C1 segment of cervical spinal cord (tissue), 14 donors: ENCODE data around the gene BOLA1.
"Not testable (repeated sequence)": the region's sequence is repeated elsewhere in the genome, so short reads cannot be mapped to it uniquely, and the experiment has no call there.

ENCODE experiments used
- DNase-seq, 14 donors: peaks; one replicate each; lab custom pipeline; 2025; lab: John Stamatoyannopoulos, UW

Gene BOLA1

DNA sequence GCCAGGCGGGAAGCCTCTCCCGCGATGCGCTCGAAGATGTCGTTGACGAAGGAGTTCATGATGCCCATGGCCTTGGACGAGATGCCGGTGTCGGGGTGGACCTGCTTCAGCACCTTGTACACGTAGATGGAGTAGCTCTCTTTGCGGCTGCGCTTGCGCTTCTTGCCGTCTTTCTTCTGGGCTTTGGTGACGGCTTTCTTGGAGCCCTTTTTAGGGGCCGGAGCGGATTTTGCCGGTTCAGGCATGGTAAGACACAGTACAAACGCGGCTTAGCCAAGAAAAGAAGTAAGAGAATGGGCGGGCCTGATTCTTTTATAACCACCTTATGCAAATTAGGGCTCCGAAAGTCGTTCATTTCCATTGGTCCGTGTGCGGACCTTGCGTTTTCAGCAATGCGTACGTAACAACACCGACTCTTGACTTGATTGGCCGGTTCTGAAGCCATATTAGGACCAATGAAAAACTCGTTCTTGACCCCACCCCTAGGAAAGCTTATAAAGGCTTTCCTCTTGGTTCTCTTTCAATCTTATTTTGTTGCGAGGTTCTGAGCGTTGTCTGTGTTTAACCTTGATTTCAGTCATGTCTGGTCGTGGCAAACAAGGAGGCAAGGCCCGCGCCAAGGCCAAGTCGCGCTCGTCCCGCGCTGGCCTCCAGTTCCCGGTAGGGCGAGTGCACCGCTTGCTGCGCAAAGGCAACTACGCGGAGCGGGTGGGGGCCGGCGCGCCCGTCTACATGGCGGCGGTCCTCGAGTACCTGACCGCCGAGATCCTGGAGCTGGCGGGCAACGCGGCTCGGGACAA lies 12.8 kb upstream of the BOLA1 start:
- peak; percentile 61 to 99 (median 88) for DNase-seq

DNA sequence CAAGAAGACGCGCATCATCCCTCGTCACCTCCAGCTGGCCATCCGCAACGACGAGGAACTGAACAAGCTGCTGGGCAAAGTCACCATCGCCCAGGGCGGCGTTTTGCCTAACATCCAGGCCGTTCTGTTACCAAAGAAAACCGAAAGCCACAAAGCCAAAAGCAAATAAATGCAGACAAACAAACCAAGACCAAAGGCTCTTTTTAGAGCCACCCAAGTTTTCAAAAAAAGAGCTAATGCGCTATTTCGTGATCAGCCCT lies 12.2 kb upstream of the BOLA1 start:
- not testable (repeated sequence) for DNase-seq

GRCh38 chr1:149887456-149888246 lies 11.7 kb upstream of the BOLA1 start:
- DNase-seq, result peak; percentile 17 to 98 (median 84)

DNA sequence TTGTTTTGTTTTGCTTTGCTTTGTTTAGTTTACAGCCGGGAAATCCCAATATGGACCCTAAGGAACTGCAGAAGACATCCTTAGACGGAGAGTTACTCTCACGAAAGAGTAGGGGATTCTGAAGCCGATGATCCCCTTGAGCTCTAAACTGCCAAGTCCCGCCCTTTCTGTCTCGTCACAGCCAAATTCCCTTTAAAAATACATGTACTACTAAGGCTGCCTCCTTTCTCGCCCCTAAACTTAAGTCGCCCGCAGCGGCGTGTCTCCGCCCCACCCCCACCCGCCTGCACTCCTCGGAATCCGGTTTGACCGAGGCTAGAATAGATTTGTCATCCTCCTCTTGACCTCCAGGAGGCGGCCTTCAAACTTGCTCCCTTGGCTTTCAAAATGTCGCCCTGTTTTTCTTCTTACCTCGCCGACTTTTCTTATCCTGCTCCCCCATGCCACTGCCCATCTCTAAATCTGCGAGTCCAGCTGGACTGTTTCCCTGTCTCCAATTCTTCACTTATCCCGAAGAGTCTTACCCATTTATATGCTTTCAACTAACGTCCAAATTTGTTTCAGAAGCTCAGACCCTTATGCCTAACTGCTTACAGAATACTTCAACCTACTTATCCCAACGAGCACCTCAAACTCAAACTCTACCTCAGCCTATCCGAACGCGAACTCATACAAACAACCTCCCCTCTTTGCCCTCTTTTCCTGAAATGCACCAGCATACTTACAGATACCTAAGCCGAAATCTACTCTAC lies 10.9 kb upstream of the BOLA1 start:
- peak in 13 of 14 donors; percentile 6 to 90 (median 75) for DNase-seq

DNA sequence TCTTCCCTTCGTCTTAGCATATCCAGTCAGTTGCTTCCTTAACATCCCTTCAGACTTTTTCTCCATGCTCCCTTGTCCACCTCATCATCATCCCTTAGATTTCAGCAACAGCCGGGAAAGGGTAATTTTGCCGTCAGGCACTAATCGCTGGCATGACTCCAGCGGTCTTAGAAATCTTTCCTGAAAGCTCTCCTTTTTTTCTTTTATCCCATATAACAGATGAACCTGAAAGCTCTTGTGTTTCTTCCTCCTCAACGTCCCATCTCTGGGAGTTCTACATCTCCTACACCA lies 10.4 kb upstream of the BOLA1 start:
- DNase-seq, result peak in 2 of 14 donors; percentile 11 to 47

DNA sequence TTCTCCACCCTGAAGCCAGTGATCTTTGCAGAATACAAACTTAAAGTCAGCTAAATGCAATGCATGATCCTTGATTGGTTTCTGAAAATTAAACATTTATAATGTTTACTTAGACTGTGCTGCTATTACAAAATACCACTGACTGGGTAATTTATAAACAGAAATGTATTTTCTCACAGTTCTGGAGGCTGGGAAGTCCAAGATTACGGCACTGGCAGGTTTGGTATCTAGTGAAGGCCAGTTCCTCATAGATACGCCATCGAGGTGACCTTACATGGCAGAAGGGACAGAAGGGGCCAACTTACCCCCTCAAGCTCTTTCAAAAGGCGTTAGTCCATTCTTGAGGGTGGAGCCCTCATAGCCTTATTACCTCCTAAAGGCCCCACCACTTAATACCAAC lies 2.8 kb upstream of the BOLA1 start:
- no peak for DNase-seq

- DNase-seq, result no peak
These were observed 4.6 kb downstream of the BOLA1 start for GRCh38 chr1:149903836-149904491.

GRCh38 chr1:149906570-149907075 lies 7.3 kb downstream of the BOLA1 start:
- no peak for DNase-seq

GRCh38 chr1:149914545-149914944 lies 15.2 kb downstream of the BOLA1 start:
- no peak for DNase-seq

DNA sequence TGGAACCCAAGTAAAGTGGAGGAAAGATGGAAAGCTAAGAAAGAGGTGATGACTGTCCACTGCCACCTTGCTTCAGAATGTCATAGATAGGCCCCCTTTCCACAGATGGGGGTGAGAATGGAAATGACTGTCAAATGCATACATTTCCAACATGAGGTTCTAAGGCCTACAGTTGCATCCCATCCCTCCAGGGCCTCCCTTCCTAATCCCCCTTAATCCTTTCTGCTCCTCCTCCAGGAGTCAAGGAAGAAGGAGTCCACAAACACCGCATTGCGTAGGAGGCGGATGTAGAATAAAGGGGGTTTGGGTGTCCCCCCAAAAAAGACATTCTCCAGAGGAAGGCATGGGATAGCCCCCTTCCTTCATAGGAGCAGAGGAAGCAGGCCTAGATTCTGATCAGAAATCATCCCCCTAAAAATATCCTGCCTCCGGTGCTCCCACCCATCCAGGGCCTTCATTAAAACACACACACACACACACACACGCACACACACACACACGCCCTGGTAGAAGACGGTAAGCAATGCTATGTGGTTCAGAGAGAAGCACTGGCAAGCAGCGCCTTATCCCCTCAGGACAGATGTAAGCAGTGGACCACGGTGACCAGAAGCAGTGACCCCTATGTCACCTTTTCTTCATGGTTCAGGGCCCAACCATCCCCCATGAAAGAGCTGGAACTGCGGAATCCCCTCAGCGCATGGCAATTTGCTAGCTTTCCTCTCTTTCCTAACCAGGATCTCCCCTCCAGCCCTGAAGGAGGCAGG lies 16.2 kb downstream of the BOLA1 start:
- DNase-seq, result no peak

- DNase-seq, result no peak
These were observed 17.0 kb downstream of the BOLA1 start for GRCh38 chr1:149916193-149916897.

GRCh38 chr1:149916898-149917252 lies 17.5 kb downstream of the BOLA1 start:
- DNase-seq, result peak in 1 of 14 donors; percentile 16

GRCh38 chr1:149917571-149918144 lies 18.3 kb downstream of the BOLA1 start, which contains the start of gene SV2A:
SV2A (minus strand) TSS chr1:149917844; CDS start chr1:149913840, 4,004 bp downstream.
- peak in 12 of 14 donors; percentile 7 to 88 (median 40) for DNase-seq

DNA sequence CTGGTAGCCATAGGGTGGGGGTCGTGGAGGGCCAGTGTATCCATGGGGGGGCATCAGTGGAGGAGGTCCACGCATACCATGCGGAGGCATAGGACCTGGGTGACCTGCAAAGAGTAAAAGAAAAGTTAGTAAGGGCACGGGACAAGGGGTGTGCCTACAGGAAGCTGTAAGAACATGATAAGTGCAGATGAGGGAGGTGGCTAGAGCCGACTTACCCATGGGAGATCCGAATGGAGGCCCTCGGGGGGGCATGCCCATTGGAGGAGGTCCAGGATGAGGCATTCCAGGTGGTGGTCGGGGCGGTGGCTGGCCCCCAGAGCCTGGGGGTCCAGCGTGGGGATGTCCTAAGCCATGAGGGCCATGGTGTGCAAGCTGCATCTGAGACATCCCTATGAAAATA lies 24.3 kb downstream of the BOLA1 start:
- no peak for DNase-seq

DNA sequence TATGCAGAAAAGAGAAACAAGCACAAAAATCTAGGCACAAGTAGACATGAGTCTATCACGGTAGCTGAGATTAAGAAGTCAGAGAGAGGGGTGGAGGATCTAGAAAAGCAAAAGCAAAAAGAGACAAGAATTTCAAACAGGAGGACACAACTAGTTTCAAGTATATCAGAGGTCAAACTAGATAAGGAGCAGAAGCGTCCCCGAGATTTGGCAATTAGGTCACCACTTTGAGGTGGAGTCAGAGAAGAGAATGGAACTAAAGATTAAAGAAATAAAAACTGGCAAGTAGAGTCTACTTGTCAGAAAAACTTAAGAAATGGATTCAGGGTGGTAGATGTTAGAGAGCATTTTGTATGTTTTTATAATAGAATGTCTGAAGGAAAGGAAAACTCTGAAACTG lies 26.0 kb downstream of the BOLA1 start:
- DNase-seq, result no peak

- no peak for DNase-seq
These were observed 26.4 kb downstream of the BOLA1 start for GRCh38 chr1:149925751-149926150.

DNA sequence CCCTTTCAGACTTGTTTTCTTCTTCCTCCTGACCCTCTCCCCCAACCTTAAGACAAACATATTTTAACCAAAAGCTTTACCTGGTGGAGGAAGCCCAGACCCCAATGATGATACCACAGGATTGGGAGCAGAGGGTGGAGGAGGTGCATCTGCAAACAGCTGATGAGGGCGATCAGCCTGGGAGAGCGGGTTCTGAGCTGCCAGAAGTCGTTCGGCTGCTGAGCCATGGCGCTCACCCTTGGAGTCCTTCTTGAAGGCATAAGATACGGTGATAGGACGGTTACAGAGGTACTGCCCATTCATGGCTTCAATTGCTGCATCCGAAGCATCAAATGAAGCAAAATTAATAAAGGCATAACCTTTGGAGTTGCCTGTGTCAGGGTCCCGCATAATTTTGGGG lies 26.9 kb downstream of the BOLA1 start:
- no peak for DNase-seq

GRCh38 chr1:149927056-149927562 lies 27.7 kb downstream of the BOLA1 start:
- DNase-seq, result no peak

GRCh38 chr1:149927563-149928400 lies 28.4 kb downstream of the BOLA1 start, which contains the start of gene SF3B4:
SF3B4 (minus strand) TSS chr1:149927803; CDS start chr1:149927759, 44 bp downstream.
- peak; percentile 37 to 95 (median 92) for DNase-seq
